ENCODE data around the gene ZFPM1.

- TF ChIP-seq, protein P1, sequence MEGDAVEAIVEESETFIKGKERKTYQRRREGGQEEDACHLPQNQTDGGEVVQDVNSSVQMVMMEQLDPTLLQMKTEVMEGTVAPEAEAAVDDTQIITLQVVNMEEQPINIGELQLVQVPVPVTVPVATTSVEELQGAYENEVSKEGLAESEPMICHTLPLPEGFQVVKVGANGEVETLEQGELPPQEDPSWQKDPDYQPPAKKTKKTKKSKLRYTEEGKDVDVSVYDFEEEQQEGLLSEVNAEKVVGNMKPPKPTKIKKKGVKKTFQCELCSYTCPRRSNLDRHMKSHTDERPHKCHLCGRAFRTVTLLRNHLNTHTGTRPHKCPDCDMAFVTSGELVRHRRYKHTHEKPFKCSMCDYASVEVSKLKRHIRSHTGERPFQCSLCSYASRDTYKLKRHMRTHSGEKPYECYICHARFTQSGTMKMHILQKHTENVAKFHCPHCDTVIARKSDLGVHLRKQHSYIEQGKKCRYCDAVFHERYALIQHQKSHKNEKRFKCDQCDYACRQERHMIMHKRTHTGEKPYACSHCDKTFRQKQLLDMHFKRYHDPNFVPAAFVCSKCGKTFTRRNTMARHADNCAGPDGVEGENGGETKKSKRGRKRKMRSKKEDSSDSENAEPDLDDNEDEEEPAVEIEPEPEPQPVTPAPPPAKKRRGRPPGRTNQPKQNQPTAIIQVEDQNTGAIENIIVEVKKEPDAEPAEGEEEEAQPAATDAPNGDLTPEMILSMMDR (IDR thresholded peaks at IDR 0.05), result no peak
- TF ChIP-seq EP300 (IDR thresholded peaks at IDR 0.05; ENCODE audit: borderline replicate concordance in 1 of 2, low read depth in 1 of 2, low read length in 1 of 2) (no peak), USF2 (IDR thresholded peaks at IDR 0.05; ENCODE audit: borderline replicate concordance, low read depth, low read length) (no peak), EZH2phosphoT487 (IDR thresholded peaks at IDR 0.05; ENCODE audit: borderline replicate concordance, low read depth) (no peak)
These were observed 97.2 kb downstream of the ZFPM1 start for GRCh38 chr16:88550246-88550661.

Data from SK-N-SH (cell line).